Measurements from ENCODE around the gene GATA3.
"Not testable (repeated sequence)": the region's sequence is repeated elsewhere in the genome, so short reads cannot be mapped to it uniquely, and the experiment has no call there.

Gene GATA3

GRCh38 chr10:8054494-8055407 is at the start of gene GATA3:
GATA3 (plus strand) TSS chr10:8054688; CDS start chr10:8055656, 968 bp downstream.
- DNase-seq: peak; percentile 39 to 68 (median 60)

- DNase-seq: no peak
These were observed 48.1 kb upstream of the GATA3 start for GRCh38 chr10:8006274-8006999.

DNA sequence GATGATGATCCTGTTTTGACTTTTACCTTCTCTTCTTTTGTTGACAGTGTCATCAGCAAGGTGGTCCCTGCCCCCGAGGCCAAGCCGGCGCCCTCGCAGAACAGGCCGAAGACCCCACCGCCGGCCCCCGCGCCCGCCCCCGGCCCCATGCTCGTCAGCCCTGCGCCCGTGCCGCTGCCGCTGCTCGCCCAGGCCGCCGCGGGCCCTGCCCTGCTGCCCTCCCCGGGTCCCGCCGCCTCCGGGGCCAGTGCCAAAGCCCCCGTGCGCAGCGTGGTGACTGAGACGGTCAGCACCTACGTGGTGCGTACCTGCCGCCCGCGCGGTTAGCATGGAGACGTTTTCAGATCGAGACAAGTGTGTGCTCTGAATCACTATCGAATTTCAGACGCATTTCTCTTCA is 45.5 kb upstream of the GATA3 start:
- no peak for DNase-seq

DNA sequence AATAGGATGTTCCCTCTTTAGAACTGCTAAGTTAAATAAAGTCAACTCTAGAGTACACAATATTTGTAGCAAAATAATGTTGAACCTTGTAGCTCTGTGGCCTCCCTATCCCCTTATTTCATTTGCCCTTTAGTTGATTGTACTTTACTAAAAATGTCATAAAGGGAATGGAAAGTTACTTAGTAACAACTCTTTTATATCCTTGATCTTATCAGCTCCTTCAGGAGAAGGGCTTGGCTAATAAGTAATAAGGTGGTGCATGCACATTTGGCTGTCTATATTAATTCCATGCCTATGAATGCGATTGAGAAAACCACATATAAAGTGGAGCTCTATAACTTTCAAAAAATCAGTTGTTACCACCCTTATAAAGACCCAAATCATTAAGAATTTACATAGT is 41.5 kb upstream of the GATA3 start:
- no peak for DNase-seq

GRCh38 chr10:8013619-8014018 is 40.9 kb upstream of the GATA3 start:
- no peak for DNase-seq

DNA sequence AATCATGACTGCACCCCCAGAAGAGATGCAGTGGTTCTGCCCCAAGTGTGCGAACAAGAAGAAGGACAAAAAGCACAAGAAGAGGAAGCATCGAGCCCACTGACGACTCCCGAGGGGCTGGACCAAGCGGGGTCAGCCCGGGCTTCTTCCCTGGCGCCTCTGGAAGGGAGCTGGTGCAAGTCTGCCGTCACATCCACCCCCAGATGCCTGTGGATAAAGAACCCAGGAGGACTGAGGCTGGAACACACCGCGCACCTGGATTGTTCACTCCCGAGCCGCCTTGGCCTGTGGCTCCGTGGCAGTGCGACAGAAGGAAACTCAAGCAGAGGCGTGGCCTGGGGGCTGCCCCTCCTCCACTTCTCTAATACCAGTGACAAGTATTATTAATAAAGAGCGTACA is 39.8 kb upstream of the GATA3 start:
- DNase-seq: no peak

- no peak for DNase-seq
These were observed 37.2 kb upstream of the GATA3 start for GRCh38 chr10:8017277-8017676.

- no peak for DNase-seq
These were observed 31.2 kb upstream of the GATA3 start for GRCh38 chr10:8023321-8023720.

- DNase-seq: no peak
These were observed 30.6 kb upstream of the GATA3 start for GRCh38 chr10:8023851-8024250.

DNA sequence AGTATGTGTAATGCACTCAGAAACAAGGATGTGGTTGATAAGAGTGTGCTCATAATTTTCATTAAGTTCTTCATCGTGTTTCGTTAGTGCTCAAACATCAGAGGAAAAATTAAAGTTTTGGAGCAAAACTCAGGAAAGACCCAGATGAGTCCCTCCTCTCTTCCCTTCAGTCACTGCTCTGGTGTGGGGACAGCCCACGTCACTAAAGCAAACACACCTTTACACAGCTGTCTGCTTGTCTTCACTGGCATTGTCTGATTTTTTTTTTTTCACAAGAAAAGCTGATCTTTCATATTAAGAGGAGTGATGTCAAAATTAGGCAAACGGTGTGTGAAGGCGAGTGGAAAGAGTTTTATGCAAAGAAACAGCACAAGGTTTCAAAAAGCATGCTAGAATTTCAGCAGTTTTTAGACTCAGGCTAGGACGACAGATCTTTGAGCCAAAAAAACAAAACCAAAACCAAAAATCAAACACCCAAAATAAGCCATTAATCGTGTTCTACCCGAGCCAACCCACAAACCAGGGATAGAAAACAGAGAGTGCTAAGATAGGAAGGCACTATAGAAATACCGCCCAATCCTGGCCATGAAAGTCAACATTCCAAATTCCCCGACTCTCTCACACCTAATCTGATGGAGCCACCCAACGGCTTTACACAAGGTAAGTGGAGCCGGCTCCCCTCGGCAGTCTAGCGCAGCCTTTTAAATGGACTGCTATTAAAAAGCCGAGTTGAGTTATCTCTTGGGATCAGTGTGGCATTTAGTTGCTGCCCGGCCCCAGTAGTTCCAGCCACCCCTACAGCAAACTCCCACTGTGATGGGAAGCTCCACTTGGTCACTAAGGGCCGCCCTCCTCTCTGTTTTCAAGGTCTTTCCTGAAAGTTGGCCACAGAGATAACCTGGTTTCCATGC is 27.9 kb upstream of the GATA3 start:
- no peak for DNase-seq

- not testable (repeated sequence) for DNase-seq
These were observed 23.3 kb upstream of the GATA3 start for GRCh38 chr10:8031211-8031610.

- DNase-seq: no peak
These were observed 21.9 kb upstream of the GATA3 start for GRCh38 chr10:8032558-8032957.

DNA sequence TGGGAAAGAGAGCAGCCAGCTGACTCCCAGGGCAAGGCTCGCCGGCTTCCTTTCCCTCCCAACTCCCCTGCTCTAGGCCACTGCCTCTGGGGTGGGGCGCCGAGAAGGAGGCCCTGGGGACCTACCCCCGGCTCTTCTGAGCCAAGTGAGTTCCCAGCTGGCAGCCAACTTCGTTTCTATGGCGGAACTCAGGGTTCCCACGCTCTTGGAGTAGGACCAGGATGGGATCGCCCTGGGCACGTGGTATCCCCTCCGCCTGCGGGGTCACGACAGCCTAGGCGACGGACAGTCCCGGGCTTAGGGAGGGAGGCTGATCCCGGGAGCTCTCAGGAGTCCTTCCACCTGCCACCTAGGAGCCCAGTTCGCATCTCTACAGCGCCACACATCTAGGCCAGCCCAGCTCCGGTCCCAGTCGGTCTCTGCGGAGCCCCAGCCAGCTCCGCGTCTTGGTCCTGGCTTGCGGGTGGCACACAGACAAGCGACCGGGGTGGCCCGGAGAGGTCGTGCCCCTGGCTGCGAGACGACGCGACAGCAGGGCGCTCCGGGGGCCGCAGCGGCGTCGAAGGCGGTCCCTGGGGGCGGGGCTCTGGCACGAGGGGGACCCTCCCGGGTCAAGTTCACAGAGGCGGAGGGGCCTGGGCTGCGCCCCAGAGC is 20.5 kb upstream of the GATA3 start:
- DNase-seq: no peak

- DNase-seq: no peak
These were observed 20.0 kb upstream of the GATA3 start for GRCh38 chr10:8034466-8035005.

DNA sequence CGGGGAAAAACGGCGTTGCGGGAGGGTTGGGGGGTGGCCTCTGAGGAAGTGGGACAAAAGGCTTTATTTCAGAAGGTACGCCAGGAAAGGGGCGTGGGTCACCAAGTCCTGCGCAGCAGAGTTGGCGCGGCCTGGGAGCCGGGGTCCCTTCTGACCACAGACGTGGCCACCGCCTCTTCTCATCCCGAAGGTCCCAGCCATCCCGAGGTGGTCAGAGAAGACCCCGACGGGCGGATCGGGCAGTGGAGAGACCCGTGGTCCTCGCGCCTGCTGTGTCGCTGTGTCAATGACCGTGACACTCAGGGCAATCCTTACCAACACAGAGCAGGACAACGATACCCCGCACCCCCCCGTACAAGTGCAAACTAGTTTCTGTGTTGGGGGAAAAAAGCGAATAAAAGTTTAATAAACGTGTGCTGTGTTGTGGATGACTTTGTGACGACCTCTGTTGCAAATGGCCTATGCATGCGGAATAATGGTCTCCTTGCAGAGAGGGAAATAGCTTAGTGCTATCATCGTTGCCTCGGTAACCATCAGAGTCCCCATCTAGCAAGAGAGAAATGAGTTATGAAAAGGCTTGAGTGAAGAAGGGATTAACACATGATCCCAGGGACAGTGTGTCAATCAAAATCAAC is 19.4 kb upstream of the GATA3 start:
- DNase-seq: no peak

- DNase-seq: no peak
These were observed 18.6 kb upstream of the GATA3 start for GRCh38 chr10:8035641-8036470.

GRCh38 chr10:8036506-8037198 is 17.8 kb upstream of the GATA3 start:
- DNase-seq: no peak

GRCh38 chr10:8037199-8037801 is 17.2 kb upstream of the GATA3 start:
- no peak for DNase-seq

Measured in activated CD4-positive, CD25-positive, alpha-beta regulatory T cell (primary cell).